Osteoblast (primary cell): ENCODE measurements around the gene FBLN5. TPM values are rescaled to one million over a fixed set of nuclear protein-coding genes. Genes with fewer than 3 reads are reported as not detected.
A peak's percentile ranks its signal among the peaks of the same experiment; 100 is the strongest.

Source experiments
- DNase-seq: peaks from one replicate; pipeline ENCODE4 v3.0.0; 2011; ENCODE audit warnings: low spot score, mixed read lengths; ENCODE audit not compliant: insufficient read length; ENCODE audit errors: missing footprints
- H2AFZ ChIP-seq: 2 replicates; pipeline ENCODE4 v1.6.0; 2011; ENCODE audit warnings: mild to moderate bottlenecking, low read length
- H3K27ac ChIP-seq: 2 replicates; pipeline ENCODE4 v1.5.1; 2011; ENCODE audit warnings: mild to moderate bottlenecking, low read depth, low read length, moderate library complexity
- H3K27me3 ChIP-seq: 2 replicates; pipeline ENCODE4 v1.6.0; 2012; ENCODE audit warnings: mild to moderate bottlenecking, control low read depth, inconsistent platforms, low read length, moderate library complexity; ENCODE audit not compliant: insufficient read depth
- H3K36me3 ChIP-seq: 2 replicates; pipeline ENCODE4 v1.5.1; 2011; ENCODE audit warnings: mild to moderate bottlenecking, low read length, control low read depth, moderate library complexity; ENCODE audit not compliant: insufficient read depth
- H3K4me1 ChIP-seq: 2 replicates; pipeline ENCODE4 v1.5.1; 2011; ENCODE audit warnings: mild to moderate bottlenecking, low read length, control low read depth, moderate library complexity; ENCODE audit not compliant: insufficient read depth
- H3K4me2 ChIP-seq: 2 replicates; pipeline ENCODE4 v1.6.0; 2011; ENCODE audit warnings: mild to moderate bottlenecking, low read length; ENCODE audit not compliant: insufficient read depth
- H3K4me3 ChIP-seq: fragments of 200-600 bp; sonication (generic); 3 replicates; pipeline ENCODE4 v1.5.1; 2012; ENCODE audit warnings: mild to moderate bottlenecking, low read length, inconsistent platforms; ENCODE audit not compliant: insufficient read depth
- H3K79me2 ChIP-seq: 2 replicates; pipeline ENCODE4 v1.6.0; 2012; ENCODE audit warnings: mild to moderate bottlenecking, low read length, control low read depth, inconsistent platforms; ENCODE audit not compliant: insufficient read depth
- H3K9me3 ChIP-seq: 2 replicates; pipeline ENCODE4 v1.5.1; 2011; ENCODE audit warnings: low read depth, low read length, control low read depth
- H4K20me1 ChIP-seq: 2 replicates; pipeline ENCODE4 v1.6.0; 2012; ENCODE audit warnings: mild to moderate bottlenecking, low read length, control low read depth; ENCODE audit not compliant: insufficient read depth
- CTCF ChIP-seq: IDR thresholded peaks from 2 replicates; pipeline ENCODE4 v1.5.1; 2011; ENCODE audit warnings: mild to moderate bottlenecking, low read depth, low read length, moderate library complexity; ENCODE audit errors: extremely low read depth
- total RNA-seq: library from RNA; depleted of rRNA; stranded (reverse); fragments of >200 nt; gene quantifications from 2 replicates; pipeline ENCODE4 v1.2.3, GENCODE V29; 2012

Gene FBLN5
- total RNA-seq, 1 donor = 22.1 TPM

GRCh38 chr14:91835197-91835919 lies 112.1 kb downstream of the FBLN5 start:
- no peaks in the 10 kb centered on the region for H3K79me2 ChIP-seq
- no peak for TF ChIP-seq CTCF
- no peak overlapping the region for H2AFZ ChIP-seq
- H3K9me3 ChIP-seq = no peaks in the 10 kb centered on the region
- H3K4me2 ChIP-seq = no peak overlapping the region
- no peak overlapping the region for H3K4me3 ChIP-seq
- H3K36me3 ChIP-seq = no peaks in the 10 kb centered on the region
- H3K27ac ChIP-seq = no peak overlapping the region
- H3K4me1 ChIP-seq = no peaks in the 10 kb centered on the region
- no peak for DNase-seq
- no peaks in the 10 kb centered on the region for H4K20me1 ChIP-seq
- H3K27me3 ChIP-seq = peaks cover 36% of the 10 kb centered on the region

GRCh38 chr14:91834571-91834970 lies 112.9 kb downstream of the FBLN5 start:
- Histone ChIP-seq H4K20me1 (no peaks in the 10 kb centered on the region), H3K27me3 (peaks cover 36% of the 10 kb centered on the region), H3K4me1 (no peaks in the 10 kb centered on the region), H3K4me2 (no peak overlapping the region), H3K9me3 (no peaks in the 10 kb centered on the region), H2AFZ (no peak overlapping the region), H3K4me3 (no peak overlapping the region), H3K79me2 (no peaks in the 10 kb centered on the region), H3K36me3 (no peaks in the 10 kb centered on the region), H3K27ac (no peak overlapping the region)
- peak; percentile 45 for DNase-seq
- no peak for TF ChIP-seq CTCF

GRCh38 chr14:91831337-91831736 lies 116.2 kb downstream of the FBLN5 start:
- Histone ChIP-seq H3K9me3 (no peaks in the 10 kb centered on the region), H3K27me3 (peaks cover 20% of the 10 kb centered on the region), H4K20me1 (no peaks in the 10 kb centered on the region), H3K4me2 (no peak overlapping the region), H3K4me3 (no peak overlapping the region), H3K79me2 (no peaks in the 10 kb centered on the region), H2AFZ (no peak overlapping the region), H3K36me3 (no peaks in the 10 kb centered on the region), H3K4me1 (no peaks in the 10 kb centered on the region), H3K27ac (no peak overlapping the region)
- no peak for DNase-seq
- TF ChIP-seq CTCF = no peak

GRCh38 chr14:91830777-91831176 lies 116.7 kb downstream of the FBLN5 start:
- Histone ChIP-seq H3K4me3 (no peak overlapping the region), H3K36me3 (no peaks in the 10 kb centered on the region), H4K20me1 (no peaks in the 10 kb centered on the region), H3K9me3 (no peaks in the 10 kb centered on the region), H3K27ac (no peak overlapping the region), H3K27me3 (peaks cover 16% of the 10 kb centered on the region), H2AFZ (no peak overlapping the region), H3K79me2 (no peaks in the 10 kb centered on the region), H3K4me2 (no peak overlapping the region), H3K4me1 (no peaks in the 10 kb centered on the region)
- no peak for TF ChIP-seq CTCF
- no peak for DNase-seq
